Right hindlimb (tissue), 1 donor: ENCODE results near the gene CHCHD6.

ENCODE experiments used
- DNase-seq: peaks from one replicate; pipeline ENCODE4 v3.0.0-alpha.2; 2018

Gene CHCHD6, protein sequence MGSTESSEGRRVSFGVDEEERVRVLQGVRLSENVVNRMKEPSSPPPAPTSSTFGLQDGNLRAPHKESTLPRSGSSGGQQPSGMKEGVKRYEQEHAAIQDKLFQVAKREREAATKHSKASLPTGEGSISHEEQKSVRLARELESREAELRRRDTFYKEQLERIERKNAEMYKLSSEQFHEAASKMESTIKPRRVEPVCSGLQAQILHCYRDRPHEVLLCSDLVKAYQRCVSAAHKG

DNA sequence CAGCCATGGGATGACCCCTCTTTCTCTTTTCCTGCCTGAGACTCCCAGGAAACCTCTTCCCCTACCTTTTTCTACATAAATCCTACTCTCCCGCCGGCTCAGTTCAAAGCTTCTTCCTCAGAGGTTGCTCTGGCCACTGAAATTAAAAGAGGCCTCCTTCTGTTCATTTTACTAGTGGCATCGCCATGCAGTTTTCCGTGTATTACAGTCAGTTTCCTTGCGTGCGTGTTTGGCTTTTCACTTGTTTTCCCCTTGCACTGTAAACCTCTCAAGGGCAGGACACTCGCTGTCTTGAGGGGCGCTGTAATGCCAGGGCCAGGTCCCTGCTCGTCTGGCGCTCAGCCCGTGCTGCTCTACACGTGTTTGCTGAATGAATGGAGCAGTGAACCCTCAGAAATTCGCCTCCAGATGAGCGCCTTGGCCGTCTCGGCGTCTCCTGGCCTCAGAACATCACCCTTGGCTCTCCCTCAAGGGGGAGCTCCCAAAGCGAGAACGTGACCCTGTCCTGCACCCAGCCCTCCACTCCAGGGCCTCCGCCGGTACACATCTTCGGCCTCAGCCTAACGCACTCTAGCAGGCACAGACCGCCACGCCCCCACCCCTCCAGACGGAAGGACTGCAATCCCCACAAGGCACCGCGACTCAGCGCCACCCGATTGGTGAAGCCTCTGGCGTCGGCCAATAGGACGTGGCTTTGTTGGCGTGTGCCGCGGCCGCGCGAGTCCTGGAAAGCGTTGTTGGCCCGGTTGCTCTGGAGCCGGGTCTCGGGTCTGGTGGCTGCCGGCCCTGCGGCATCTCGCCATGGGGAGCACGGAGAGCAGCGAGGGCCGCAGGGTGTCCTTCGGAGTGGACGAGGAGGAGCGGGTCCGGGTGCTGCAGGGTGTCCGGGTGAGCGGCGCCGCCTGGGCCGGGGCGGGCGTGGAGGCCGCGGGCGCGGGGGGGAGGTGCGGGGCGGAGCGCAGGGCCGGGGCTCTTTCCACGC is at the start of gene CHCHD6:
Gene CHCHD6, plus strand, starts transcription at position 729 of the 982 bp plus-strand sequence. Its CDS starts 73 bp downstream, at position 802.
- peak; percentile 96 for DNase-seq

DNA sequence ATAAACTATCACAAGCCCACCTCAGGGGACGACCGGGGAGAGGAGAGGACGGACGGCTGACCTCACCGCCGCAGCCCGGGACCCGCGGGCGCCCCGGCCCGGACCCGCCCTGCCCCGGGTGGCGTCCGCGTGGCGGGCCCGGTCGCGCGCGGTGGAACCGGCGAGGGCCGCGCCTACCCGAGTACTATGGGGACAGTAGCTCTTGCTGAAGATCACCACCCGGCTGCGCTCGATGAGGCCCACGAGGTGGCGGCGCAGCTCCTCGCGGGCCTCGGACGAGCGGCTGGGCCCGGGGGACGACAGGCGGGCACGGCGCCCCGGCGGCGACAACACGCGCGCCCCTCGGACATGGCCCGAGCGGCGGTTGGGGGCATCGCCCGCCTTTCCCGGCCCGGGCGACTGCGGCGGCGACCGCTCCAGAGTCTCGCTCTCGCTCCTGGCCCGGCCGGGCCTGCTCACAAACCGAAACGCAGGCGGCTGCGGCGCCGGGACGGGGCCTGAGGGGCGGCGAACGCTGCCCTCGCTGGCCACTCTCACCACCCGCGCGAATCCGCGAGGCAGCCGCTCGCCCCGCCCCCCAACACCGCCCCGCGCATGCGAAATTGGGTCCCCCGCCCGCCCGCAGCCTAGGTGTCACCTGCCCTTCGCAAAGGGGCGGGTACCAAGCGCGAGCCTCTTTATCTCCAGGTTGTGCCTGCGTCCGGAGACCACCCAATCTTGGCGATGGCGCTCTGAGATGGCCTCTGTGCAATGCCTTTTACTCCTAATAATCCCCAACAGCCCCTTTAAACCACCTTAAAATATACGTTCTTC is 49.3 kb upstream of the CHCHD6 start, which contains the start of gene TXNRD3:
Gene TXNRD3, minus strand, starts transcription at position 554 of the 813 bp plus-strand sequence.
- DNase-seq, result peak; percentile 84

DNA sequence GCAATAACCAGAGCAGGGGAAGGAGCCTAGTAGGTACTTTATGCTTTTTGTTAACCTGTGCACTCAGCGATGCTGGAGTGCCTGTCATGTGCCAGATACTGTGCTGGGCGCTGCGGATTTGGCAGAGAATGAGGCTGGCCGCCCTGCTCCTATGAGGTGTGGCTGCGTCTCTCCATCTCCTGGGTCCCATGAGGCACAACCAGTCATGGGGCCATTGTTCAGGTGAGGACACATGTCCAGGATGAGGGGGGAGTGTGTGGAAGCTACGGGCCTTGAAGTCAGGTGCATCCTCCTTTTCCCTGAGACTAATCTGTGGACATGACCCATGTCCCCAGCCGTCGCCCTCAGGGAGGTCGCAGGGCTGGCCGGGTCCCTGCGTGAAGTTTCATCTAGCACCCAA is 48.2 kb upstream of the CHCHD6 start:
- DNase-seq, result no peak

DNA sequence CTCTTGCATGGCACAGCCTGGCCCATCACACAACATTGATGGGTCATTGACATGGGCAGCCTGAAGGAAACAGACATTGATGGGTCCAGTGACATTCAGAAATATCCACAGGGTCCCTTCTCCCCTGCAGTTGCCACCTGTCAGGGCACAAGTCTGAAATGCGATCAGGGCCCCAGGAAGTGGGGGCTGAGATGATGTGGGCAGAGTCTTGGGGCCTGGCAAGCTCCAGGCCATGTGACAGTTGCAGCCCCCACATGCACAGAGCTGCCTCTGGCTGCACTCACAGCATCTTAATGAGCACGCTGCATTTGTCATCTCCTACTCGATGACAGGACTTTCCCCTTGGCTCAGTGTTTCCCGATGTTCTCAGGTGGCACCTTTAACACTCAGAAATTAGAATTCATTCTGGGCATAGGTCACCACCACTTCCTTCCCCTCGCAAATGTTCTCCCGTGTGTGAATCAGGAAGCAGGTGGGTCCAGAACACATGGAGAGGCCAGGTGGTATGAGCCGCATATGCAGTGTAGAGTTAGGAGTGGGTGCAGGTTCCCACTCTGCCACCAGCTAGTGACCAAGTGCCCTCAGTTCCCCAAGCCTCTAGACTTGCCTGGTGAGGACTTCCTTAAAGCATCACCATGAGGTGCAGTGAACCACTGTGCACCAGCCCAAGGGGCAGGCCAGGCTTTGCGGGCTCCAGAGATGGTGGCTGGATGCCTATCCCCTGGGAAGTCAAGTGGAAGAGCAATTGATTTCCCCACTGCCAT is 47.5 kb upstream of the CHCHD6 start:
- no peak for DNase-seq

DNA sequence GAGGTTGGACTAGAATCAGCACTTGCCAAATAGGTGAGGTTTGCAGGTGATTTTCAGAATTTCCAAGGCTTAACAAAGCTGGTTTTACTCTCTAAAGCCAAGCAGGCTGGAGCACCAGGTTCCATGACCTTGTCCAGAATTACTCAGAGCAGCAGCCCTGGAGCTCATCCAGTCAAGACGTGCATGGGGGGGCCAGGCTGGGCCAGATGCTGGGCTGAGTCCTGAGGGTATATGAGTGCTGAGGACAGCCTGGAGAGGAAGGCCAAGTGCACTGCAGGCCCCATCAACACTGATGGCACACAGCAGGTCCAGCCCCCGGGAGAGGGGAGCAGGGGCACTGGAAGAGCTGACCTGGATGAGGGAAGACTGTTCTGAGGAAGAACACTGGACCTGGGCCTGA is 46.1 kb upstream of the CHCHD6 start:
- DNase-seq, result no peak

DNA sequence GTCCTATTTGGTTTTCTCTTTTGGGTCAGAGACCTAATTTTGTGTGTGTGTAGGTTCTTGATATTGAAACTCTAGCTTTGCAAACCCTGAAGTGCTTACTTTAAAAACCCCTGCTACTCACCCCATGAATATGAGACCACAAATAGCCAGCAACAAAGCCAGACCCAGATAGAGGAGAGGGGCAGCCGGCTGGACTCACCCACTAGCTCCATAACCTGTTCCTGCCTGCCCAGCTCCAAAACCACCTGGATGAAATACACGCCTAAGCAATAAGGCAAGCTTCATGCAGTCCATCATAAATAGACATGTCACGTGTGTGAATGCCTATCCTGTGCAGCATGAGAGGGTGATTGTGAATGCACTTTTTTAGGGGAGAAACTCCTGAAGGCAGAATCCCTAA is 45.5 kb upstream of the CHCHD6 start:
- DNase-seq, result no peak

DNA sequence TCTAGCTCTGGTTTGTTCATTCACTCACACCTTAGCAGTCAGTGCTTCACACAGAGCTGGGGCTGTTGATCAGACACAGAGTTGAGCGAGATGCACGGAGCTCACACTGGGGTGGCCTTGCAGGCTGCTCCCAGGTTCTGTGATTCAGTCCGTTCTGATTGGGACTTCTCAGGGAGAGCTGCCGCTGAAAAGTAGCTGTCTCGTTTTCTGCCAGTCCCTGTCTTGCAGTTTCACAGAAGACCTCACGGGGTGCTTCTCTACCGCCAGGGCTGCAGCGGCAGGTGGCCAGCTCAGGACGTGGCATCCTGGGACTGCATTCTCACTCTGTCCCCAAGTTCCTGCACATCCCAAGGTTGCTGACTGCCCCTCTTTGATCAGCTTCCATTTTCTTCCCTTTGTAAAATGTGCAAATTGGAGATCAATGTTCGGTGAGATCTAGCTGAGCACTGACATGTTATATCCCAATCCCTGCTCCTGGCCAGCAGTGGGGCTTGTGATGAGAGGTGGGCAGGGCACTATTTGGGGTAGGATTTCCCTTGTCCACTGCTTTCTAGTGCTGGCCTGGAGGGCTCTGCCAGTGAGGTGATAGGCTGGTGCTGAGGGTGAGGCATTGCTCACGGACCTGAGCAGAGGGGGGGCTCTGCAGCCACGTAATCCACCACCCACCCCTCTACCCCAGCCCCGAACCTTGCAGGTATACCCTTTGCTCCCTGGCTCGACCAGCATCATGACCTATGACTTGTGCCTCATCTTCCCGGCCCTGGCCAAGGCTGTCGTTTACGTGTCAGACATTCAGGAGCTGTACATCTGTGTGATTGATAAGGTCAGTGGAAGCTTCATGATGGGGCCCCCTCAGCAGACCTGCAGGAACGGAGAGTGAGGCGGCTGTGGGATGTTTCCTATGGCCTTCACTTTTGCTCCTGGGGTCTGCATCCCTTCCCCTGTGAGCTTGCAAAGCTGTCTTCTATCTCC is 43.8 kb upstream of the CHCHD6 start:
- no peak for DNase-seq

DNA sequence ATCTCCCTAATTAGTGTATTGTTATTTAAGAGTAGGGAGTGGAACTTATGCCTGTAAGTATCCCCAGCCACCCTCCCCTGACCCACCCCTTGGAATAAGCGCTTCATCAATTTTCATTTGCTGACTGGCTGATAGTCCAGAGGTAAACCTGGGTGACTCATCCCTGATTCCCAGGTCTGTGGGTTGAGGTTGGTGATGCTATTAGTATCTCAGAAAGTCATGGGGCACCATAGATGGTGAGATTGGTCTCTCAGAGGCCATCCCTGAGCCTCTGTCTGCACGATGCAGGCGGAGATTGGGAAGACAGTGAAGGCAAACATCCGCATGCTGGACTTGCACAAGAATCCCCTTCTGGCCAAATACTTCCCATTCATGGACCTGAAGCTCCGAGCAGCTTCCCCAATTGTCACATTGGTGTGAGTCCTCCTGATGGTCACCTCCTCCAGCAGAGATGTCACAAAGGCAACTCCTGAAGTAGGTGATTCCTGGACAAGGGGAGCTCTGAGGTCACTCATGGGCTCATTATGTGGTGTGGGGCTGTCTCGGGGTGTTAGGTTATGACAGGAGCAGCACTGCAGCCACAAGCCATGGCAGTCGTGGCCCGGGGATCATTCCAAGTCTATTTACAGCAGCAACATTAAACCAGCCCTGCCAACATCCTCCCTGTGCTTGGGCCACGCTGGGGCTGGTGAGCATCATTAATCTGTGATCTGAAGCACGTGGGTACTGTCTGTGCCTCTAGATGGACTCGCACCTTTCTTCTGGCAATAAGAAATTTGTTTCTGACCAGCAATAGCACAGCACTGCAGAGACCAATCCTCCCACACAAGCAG is 42.3 kb upstream of the CHCHD6 start:
- no peak for DNase-seq

DNA sequence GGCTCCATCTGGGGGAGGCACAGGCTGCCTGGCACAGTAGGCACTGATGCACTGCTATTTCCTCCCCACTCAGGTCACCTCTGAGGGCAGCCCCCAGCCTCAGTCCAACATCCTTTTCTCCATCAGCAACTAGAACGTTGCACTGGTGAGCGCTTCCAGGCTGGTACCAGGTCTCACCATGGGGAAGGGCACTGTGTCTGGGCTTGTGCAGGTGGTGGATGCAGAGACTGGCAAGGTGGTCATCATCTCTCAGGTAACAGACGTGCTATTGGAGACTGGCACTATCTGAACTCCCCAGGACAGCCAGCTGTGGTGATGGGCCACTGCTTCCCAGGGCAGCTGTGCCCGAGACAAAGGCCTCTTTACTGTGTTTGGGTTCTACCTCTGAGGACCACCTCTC is 40.8 kb upstream of the CHCHD6 start:
- no peak for DNase-seq

DNA sequence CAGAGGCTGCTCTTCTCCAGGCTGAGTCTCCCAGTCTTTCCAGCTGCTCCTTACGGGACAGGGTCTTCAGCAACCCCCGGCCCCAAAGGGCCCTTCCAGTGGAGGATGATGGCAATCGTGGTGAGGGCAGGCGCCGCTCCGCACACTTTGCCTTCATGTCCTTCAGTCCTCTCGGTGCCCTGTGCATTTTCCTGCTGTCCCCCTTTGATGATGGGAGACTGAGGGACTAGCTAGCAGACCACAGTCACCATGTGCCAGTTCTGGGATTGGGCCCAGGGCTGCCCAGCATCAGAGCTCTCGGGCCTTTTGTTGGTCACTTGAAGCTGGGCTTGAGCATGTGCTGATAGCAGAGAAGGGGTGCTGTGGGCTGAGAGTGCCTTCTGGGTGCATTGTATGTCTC is 40.3 kb upstream of the CHCHD6 start:
- DNase-seq, result no peak

DNA sequence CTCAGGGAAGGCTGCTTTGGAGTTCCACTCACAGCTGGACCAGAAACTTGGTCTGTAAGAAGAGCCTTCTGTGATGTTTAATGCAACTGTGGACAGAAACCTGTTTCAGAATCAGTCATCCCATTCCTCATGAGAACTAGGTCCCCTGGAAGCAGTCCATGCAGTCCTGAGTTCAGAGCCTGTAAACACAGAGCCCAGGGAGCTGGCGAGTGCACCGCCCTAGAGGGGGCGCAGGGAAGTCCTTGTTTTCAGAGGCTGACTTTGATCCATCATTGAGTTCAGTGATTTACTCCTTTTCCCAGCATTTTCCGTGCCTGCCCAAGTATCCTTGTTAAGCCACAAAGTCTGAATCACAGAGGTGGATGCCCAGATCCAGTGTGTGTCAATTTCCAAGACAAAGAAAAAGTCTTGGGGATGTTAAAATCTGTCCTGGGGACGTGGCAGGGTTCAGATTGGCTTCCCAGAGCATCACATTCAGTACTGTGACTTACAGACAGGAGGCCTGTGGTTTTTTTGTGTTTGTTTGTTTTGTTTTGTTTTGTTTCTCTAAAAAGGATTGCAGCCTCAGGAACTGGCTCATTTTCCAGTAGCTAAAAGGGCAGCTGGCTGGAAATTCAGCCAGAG is 39.3 kb upstream of the CHCHD6 start:
- DNase-seq, result no peak

DNA sequence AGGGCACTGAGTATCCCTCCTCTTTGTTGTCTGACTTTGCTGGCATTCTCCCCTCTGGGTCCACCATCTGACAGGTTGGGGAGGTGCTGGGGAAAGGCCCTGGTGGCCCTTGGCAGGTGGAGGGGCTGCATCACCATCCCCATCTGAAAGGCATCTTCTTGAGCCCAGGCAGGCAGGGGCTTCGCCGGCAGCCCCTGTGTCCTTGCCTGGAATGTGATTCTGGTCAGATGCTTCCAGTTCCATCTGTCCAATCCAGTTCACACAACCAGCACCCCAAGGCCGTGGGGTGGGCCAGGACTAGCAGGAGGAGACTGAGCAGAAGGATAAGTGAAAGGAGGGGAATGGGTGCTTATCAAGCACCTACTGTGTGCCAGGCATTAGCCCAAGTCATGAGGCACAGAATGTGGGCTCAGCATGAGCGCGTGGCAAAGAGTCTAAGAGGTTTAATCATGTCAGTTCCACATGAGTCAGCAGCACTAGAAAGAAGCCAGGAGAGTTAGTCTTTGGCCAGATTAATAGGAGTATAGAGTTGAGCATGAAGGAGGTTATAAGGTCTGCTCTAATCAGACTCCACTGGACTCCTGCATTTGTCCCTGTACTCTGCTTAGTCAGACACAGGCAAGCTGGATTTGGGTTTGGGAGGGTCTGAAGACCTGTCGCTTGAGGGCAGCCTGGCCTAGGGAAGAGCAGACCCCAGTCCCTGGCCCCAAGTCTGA is 38.7 kb upstream of the CHCHD6 start:
- DNase-seq, result no peak

DNA sequence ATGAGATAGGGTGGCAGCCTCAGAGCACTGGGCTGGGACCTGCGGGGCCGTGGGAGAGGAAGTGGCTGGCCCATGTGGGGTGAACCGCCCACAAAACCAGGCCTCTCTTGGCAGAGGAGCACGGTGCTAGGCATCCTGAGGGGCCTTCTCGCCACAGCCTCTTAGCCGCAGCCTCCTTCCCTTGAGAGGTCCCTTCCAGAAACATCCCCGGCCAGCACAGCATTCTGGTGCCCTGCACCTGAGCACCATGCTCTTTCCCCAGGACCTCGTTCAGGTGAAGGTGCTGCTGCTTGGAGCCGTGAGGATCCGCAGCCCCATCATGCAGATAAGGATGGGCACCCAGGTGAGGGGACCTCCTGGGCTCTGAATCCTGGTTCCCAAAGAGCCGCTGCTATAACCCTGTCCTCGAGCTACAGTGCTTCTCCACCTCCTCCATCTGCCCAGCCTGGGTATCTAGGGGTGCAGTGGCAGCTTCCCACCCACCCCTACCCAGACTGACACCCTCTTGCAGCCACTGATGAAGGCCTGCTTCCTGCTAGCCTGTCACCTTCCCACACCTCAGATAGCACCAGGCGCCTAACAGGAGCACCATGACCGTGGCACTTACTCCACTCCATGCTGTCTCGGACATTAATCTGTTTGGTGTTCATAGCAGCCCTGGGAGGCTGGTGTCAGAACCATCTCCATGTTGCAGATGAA is 37.9 kb upstream of the CHCHD6 start:
- no peak for DNase-seq

DNA sequence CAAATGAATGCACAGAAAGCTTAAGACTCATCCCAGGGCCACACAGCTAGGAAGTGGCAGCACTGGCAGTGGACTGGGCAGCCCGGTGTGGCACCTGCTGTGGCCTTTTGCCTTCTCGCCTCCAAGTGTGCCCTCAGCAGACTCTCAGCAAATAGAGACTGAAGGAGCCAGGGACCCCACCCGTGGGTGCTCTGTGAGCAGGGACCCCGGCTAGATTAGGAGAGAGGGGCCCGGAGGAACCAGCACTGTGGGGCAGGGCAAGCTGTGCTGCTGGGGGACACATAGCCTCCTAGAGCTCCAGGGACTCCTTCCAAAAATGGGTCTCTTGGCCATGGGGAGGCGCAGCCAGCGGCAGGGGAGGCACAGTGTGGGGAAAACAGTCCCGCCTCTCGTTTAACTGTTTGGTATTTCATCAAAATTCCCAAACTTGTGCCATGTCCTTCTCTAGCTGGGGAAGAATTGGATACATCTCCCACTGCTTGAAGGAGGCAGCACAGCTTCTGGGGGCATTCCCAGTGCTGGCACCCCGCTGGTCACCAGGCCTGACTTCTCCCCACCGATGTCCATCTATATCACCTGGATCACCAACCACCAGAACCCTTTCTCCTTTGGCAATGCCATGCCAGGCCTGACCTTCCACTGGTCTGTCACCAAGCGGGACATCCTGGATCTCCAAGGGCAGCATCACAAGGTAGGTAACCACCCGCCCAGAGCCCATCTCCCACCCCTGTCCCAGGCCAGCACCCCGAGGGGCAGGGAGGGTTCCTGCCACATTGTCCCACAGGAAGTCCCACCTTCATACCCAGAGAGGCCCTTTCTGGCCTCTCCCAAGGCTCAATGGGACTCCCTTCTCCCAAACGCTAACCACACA is 37.1 kb upstream of the CHCHD6 start:
- no peak for DNase-seq

DNA sequence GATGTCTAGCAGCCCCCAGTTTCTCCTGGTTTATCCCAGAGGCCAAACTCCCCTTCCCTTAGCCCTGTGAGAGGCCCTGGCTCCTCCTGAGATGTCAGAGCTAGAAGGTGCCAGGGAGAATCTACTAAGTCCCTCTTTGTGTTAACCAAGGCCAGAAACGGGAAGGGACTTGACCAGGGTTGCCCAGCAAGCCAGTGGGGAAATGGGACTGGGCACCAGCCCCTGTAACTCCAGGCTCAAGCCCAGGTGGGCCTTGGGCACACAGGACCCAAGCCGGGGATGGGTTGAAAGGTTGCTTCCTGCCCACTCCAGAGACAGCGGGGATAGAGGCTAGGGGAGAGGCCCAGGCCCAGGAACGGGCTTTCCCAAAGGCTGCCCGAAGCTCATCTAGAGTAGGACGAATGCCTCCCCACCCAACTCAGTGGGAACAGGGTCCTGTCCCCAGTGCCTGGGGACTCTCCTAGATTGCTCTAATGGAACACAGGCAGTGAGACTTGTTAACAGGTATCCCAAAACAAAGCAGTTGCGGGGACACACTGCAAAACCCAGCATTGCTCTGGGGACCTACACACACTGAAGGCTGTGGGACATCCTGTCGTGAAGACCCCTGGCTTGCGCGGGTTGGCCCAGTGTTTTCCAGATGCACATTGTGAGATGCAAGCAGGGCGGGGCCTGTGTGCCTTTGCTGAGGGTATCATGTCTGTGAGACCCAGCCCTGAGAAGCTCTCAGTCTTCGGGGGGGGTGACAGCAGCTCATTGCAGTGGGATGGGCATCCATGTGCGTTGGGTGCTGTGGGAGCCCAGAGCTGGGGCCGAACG is 36.2 kb upstream of the CHCHD6 start:
- no peak for DNase-seq
